GM21786 (cell line): ENCODE results near the gene HRK.

ENCODE experiments used
- ATAC-seq: cut with Tn5 transposase; IDR thresholded peaks from one replicate; pipeline ENCODE4 v1.9.1; 2021; ENCODE audit not compliant: unreplicated experiment

The HRK gene

GRCh38 chr12:116881325-116881876 lies at the start of gene HRK:
HRK (minus strand) TSS chr12:116881441; CDS start chr12:116881307, 134 bp downstream.
- no peak for ATAC-seq

DNA sequence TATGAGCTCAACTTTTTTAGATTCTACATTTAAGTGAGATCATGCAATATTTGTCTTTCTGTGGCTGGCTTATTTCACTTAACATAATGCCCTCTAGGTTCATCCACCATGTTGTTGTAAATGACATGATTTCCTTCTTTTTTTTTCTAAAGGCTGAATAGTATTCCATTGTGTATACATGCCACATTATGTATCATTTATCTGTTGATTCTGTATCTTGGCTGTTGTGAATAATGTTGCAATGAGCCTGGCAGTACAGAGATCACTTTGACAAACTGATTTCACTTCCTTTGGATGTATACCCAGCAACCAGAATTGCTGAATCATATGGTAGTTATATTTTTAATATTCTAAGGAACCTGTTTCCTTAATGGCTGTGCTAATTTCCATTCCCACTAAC lies 48.6 kb upstream of the HRK start:
- no peak for ATAC-seq

- ATAC-seq: no peak
These were observed 47.3 kb upstream of the HRK start for GRCh38 chr12:116928504-116928903.

- no peak for ATAC-seq
These were observed 46.2 kb upstream of the HRK start for GRCh38 chr12:116927244-116927940.

GRCh38 chr12:116926283-116927243 lies 45.3 kb upstream of the HRK start:
- ATAC-seq: no peak

DNA sequence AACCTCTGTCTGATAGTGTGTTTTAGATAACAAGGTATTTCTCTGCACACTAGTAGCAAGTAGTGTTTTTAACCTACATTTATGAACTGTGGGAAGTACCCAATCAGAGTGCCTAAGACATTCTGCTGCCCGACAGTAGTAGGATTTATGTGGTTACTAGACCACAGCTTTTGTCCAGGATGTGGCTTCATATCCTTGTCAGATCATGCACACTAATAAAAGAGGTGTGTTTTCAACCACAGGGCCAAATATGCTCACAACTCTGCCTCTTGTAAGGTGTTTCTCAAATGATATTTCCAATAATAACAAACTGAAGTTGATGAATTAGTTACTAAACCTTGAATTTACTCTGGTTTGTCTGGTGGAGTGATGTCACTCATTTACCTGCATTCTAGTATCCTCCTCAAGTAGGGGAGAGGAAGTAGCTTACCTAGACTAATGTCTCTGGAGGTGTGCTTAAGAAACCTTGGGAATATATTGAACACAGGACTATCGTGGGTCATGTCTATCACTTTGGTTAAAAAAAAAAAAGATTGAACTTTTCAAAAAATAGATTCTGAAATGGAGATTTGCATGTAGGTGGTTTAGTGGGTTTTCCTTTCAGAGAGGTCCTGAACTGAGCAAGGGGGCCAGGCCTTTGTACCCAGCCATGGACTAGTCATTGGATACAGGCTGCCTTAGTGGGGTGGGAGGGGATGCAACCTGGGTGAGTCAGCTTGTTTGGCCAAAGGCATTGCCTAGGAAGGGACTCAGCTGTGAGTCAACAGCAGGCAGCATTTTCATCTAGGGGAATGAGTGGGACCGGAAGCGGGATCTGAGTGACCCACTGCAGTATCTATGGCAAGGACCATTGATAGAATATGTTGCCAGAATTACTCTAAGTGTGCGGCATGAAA lies 43.6 kb upstream of the HRK start:
- ATAC-seq: peak; percentile 71

GRCh38 chr12:116922194-116922897 lies 41.1 kb upstream of the HRK start:
- ATAC-seq: peak; percentile 72

GRCh38 chr12:116920939-116921338 lies 39.7 kb upstream of the HRK start:
- ATAC-seq: no peak

- no peak for ATAC-seq
These were observed 38.7 kb upstream of the HRK start for GRCh38 chr12:116919706-116920485.

GRCh38 chr12:116919247-116919661 lies 38.0 kb upstream of the HRK start:
- no peak for ATAC-seq

- ATAC-seq: no peak
These were observed 37.2 kb upstream of the HRK start for GRCh38 chr12:116918464-116918863.

DNA sequence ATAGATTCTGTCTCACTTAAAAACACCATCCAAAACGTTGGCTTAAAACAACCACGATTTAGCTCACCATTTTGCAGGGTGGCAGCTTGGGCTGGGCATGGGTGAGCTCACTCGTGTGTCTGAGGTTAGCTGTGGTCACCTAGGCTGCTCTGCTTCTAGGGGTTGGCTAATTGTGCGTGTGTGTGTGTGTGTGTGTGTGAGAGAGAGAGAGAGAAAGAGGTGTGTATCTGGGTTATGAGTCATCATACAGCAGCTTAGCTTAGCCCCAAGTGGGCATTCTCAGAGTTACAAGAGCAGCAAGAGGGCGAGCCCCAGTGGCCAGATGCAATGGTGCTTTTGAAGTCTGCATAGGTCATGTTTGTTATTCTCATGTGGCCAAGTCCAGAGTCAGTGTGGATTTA lies 35.5 kb upstream of the HRK start:
- ATAC-seq: peak; percentile 94

DNA sequence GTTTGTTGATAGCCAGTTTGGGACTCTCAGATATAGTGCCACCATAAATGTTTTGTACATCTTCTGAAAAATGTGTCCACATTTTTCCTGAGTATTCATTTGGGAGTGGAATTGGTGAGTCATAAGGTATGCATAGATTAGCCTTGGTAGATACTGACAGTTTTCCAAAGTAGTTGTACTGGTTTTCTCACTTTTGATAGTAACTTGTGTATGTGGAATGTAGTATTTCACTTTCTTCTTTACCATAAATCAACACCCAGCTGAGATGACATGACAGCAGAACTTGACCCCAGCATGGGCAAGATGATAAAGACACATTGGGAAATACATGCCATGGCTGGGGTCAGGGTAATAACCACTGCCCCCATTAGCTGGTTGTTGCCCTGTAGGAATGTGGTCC lies 34.9 kb upstream of the HRK start:
- ATAC-seq: no peak

DNA sequence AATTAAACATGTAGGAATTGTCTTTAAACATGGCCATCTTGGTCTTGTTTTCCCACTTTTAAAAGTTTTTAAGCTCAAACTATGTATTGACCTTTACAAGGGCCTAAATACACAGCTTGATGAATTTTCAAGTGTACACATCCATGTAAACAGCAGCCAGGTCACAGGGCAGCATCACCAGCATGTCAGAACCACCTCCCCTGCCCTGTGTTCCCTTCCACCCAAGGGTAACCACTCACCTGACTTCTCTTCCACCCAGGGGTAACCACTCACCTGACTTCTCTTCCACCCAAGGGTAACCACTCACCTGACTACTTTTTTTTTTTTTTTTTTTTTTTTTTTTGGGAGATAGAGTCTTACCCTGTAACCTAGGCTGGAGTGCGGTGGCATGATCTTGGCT lies 34.1 kb upstream of the HRK start:
- no peak for ATAC-seq

- ATAC-seq: peak; percentile 91
These were observed 29.6 kb upstream of the HRK start, which contains the start of gene FBXW8 for GRCh38 chr12:116910645-116911451. FBXW8 (plus strand) TSS chr12:116910950; CDS start chr12:116911038, 88 bp downstream.

DNA sequence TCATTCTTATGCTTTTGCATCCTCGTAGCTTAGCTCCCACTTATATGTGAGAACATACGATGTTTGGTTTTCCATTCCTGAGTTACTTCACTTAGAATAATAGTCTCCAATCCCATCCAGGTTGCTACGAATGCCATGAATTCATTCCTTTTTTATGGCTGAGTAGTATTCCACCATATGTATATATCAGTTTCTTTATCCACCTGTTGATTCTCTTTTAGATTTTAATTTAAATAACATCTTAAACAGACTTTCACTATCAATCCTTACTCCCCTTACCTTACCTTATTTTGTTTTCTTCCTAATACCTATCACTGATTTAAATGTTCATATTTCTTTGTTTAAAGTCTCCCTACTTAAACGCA lies 29.0 kb upstream of the HRK start:
- no peak for ATAC-seq

GRCh38 chr12:116906285-116906684 lies 25.0 kb upstream of the HRK start:
- no peak for ATAC-seq

DNA sequence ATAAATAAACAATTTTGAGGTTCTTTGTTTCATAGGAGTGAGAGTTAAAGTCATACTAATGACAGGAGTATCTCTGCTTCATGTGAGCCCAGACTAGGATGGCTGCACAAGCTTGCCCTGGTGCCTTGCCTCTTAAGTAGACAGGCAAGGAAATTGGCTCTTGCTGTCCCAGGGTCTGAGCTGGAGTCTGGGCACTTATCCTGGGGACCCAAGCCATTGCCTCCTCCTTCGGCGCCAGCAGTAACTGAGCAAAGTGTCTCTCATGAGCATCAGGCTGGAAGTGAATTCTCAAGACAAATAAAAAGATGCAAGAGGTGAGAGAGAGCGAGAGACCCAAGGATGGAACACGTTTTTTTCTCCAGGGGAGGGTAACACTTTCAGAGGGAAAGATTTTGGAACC lies 22.6 kb upstream of the HRK start:
- ATAC-seq: no peak

- no peak for ATAC-seq
These were observed 20.4 kb upstream of the HRK start for GRCh38 chr12:116901612-116902011.
